Erythroblast (primary cell): ENCODE measurements around the gene PSMB7.

Experiments used
- DNase-seq, 2 experiments: peaks; one replicate each; lab custom pipeline; 2025; lab: John Stamatoyannopoulos, UW
- GATA1 ChIP-seq: IDR thresholded peaks from 2 replicates; pipeline ENCODE4 v1.6.1; 2011; ENCODE audit warnings: low read depth, mild to moderate bottlenecking, control low read depth, low read length, moderate library complexity
- POLR2A ChIP-seq: IDR thresholded peaks from 2 replicates; pipeline ENCODE4 v1.6.1; 2011; ENCODE audit warnings: mild to moderate bottlenecking, low read length

The PSMB7 gene

GRCh38 chr9:124415102-124415851 lies at the start of gene PSMB7:
PSMB7 (minus strand) TSS chr9:124415442; CDS start chr9:124415425, 17 bp downstream.
- peak; percentile 99 for DNase-seq
- TF ChIP-seq GATA1 (no peak), POLR2A (peak; percentile 80)

DNA sequence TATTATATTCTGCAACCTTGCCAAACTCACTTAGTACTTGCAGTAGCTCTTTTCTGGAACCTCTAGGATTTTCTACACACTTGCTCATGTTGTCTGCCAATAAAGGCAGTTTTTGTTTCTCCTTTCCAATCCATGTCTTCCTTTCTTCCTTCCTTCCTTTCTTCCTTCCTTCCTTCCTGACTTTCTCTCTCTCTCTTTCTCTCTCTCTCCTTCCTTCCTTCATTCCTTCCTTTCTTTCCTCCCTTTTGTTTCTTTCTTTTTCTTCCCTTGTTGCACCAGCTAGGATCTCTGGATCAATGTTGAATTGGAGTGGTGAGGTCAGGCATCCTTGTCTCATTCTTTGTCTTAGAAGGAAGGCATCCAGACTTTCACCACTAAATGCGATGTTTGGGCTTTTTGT lies 47.5 kb upstream of the PSMB7 start:
- DNase-seq: no peak
- TF ChIP-seq POLR2A (no peak), GATA1 (no peak)

DNA sequence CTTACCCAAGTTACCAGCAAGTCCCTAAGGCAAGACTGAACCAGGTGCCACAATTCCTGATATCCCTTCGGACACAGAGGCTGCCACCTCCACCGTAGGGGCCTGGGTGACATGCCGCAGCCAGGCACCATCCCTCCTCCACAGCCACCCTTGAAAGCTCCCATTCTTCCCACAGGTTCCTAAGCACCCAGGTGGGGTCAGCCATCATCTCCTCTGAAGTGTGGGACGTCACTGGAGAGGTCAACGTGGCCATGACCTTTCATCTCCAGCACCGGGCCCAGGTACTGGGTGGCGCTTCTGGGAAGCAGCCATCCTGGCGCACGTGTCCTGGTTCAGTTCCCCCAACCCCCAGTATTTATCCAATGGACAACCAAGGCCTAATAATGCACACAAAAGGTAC lies 43.2 kb upstream of the PSMB7 start:
- no peak for TF ChIP-seq POLR2A
- TF ChIP-seq GATA1: no peak
- no peak for DNase-seq

DNA sequence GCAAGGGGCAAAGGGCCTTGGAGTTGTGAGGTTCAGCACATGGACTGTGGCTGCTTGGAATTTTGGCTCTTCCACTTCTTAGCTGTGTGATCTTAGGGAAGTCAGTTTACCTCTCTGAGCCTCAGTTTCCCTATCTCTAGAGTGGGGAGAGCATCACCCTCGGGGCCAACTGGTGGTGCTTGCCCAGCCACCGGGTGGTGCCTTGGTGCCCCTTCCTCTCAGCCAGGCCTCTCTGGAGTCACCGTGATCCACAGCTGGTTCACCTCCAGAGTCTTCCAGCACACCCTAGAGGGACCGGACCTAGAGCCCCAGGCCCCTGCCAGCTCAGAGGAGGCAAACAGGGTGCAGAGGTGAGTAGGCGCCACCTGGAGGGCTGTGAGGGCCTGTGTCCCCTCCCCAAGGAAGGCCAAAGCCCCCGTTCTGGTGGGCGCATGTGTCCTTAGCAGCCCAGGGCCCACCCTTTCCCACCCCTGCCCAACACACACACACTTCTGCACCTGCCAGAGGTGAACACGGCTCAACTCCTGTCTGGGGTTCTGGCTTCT lies 42.7 kb upstream of the PSMB7 start:
- TF ChIP-seq POLR2A: no peak
- TF ChIP-seq GATA1: no peak
- DNase-seq: no peak

GRCh38 chr9:124457079-124457886 lies 42.0 kb upstream of the PSMB7 start:
- TF ChIP-seq POLR2A (no peak), GATA1 (no peak)
- DNase-seq: no peak

DNA sequence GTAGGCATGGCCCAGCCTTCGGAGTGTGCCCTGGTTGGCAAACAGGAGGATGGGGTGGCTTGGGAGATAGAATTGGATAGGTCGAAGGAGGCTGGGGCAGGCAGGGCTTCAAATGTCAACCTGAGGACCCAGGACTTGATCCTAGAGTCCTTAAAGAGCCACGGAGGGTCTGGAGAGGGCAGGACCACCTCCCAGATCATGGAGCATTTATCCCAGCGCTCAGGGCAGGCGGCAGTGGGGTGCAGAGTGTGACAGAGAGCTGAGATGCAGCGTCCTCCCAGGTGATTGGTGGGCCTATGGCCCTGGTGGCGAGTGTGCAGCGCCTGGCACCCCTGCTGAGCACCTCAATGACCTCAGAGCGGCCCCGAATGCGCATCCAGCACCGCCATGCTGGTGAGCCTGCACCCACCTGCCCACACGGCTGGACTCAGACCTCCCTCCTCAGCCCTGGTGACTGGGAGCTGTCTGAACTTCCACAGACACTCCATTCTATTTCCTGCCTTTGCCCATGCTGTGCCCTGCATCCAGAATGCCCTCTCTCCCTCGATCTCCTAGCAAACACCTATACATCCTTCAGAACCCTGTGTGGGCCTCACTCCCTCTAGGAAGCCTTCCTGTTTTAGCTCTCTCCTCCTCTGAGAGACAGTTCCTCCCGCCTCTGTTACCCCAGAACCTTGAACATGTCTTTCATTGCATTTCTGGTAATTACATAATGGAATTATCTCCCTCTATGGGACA lies 41.3 kb upstream of the PSMB7 start:
- DNase-seq: no peak
- no peak for TF ChIP-seq POLR2A
- no peak for TF ChIP-seq GATA1

DNA sequence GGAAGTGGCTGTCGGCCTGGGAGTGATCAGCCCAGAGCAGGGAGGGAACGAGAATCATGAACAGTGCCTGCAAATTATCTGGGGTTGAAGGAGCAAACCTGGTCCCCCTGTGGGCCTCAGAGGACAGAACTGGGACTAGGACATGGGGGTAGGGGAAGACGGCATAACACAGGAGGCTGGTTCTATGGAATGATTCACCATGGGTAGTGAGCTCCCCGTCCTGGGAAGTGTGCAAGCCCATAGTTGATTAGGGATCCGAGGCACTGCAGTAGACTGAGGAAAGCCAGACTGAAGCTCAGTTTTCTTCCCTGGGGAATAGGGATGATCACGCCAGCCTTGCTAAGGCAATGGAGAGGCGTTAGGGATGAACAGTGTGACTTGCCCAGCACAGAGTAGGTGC lies 40.6 kb upstream of the PSMB7 start:
- no peak for DNase-seq
- TF ChIP-seq GATA1: no peak
- no peak for TF ChIP-seq POLR2A

GRCh38 chr9:124454791-124455443 lies 39.7 kb upstream of the PSMB7 start:
- DNase-seq: no peak
- TF ChIP-seq GATA1 (no peak), POLR2A (no peak)

DNA sequence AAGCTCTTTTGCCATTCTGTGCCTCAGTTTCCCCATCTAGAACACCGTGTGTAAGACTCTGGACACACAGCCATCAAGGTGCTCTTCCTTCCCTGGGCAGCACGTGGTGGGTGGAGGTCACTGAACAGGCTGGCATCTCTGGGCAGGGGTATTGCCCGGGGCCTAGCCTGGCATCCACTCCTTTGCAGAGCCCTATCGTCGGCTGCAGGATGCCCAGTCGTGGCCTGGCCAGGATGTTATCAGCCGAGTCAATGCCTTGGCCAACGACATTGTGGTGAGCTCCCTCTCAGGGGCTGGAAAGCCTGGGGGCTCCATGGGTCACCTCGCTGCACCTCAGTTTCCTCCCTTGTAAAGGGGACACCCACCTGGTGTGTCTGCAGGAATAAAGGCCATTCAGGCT lies 39.1 kb upstream of the PSMB7 start:
- DNase-seq: no peak
- TF ChIP-seq GATA1 (no peak), POLR2A (no peak)

DNA sequence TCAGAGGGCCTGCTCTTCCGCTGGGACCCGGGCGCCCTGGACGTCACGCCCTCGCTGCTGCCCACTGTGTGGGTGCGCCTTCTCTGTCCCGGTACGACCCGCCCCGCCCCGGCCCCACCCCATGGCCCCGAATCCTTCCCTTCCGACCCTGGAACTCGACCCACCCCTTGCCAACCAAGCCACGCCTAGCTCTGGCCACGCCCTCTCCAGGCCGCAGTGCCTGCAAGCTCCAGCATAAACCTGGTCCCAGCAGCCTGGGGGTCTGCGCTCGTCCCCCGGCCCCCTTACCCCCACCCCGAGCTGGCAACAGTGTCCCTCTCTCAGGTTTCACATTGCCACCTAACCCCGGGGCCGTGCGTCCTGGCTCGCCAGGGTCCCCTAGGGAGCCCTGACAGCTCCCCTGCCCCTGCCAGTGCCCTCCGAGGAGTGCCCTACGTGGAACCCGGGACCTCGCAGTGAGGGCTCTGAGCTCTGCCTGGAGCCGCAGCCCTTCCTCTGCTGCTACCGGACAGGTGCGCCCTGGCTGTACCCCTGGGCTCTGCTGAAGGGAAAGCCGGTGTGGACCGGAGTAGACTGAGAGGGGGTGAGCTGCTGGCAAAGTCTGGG lies 38.4 kb upstream of the PSMB7 start:
- no peak for TF ChIP-seq POLR2A
- no peak for TF ChIP-seq GATA1
- DNase-seq: peak; percentile 37 to 38

DNA sequence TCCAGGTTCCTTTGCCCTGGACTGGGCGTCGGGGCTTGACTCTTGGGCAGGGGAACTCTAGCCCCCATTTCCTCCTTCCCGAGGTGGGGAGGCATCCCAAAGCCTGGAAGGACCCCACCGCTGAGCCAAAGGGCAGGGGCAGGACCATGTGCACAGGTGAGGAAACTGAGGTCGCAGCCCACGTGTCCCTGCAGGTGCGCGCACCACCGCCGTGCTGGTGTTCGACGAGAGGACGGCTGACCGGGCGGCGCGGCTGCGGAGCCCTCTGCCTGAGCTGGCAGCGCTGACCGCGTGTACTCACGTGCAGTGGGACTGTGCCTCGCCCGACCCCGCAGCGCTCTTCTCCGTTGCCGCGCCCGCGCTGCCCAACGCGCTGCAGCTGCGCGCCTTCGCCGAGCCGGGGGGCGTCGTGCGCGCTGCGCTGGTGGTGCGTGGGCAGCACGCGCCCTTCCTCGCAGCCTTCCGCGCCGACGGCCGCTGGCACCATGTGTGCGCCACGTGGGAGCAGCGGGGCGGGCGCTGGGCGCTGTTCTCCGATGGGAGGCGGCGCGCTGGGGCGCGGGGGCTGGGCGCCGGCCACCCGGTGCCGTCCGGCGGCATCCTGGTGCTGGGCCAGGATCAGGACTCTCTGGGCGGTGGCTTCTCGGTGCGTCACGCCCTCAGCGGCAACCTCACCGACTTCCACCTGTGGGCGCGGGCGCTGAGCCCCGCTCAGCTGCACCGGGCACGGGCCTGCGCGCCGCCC lies 37.8 kb upstream of the PSMB7 start:
- no peak for DNase-seq
- TF ChIP-seq POLR2A (no peak), GATA1 (no peak)

GRCh38 chr9:124452326-124452725 lies 37.1 kb upstream of the PSMB7 start:
- TF ChIP-seq GATA1: no peak
- no peak for TF ChIP-seq POLR2A
- no peak for DNase-seq
